GM19372 (cell line): ENCODE results near the gene MCF2L.
"Not testable (repeated sequence)": the region's sequence is repeated elsewhere in the genome, so short reads cannot be mapped to it uniquely, and the experiment has no call there.

Experiments used
- ATAC-seq: cut with Tn5 transposase; IDR thresholded peaks from one replicate; pipeline ENCODE4 v1.9.1; 2021; ENCODE audit warnings: mild to moderate bottlenecking, low read depth, moderate library complexity; ENCODE audit not compliant: unreplicated experiment

MCF2L gene

GRCh38 chr13:113077953-113078901 is 109.2 kb downstream of the MCF2L start:
- no peak for ATAC-seq

GRCh38 chr13:113078902-113079780 is 110.1 kb downstream of the MCF2L start:
- no peak for ATAC-seq

- not testable (repeated sequence) for ATAC-seq
These were observed 110.7 kb downstream of the MCF2L start for GRCh38 chr13:113079781-113080080.

GRCh38 chr13:113080361-113080831 is 111.4 kb downstream of the MCF2L start:
- ATAC-seq, result no peak

GRCh38 chr13:113080901-113081521 is 112.0 kb downstream of the MCF2L start:
- no peak for ATAC-seq

DNA sequence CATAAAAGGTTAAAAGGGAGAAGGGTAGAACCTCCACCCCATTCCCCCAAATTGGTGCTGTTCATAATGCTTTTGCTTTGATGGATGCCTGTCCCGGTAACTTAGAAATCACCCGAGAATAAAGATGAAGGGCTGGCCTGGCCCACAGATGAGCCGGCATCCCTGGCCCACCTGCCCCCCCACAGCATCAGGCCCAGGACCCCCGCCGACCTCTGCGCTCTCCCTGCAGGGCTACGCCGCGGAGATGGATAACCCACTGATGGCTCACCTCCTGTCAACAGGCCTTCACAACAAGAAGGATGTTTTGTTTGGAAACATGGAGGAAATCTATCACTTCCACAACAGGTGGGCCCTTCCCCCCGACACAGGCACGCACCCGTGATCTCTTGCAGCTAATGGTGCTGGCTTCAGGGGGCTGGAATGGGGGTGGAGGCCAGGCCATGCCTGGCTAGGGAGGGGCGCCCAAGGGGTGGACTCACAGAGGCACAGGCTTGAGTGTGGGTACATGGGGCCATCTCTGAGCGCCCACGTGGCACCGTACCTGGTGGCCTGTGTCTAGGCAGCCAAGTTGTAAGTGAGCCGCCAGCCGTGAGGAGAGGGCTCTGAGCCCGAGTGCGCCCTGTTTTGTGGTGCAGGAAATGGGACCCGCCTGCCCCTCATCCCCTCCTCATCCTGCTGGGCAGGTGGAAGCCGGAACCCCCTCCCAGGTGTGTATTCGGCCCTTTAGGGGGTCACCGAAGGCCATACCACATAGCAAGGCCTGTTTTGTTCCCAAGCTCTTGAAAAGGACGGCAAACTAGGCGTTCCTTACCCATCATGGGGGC is 113.4 kb downstream of the MCF2L start:
- no peak for ATAC-seq

GRCh38 chr13:113083022-113083373 is 114.0 kb downstream of the MCF2L start:
- no peak for ATAC-seq

DNA sequence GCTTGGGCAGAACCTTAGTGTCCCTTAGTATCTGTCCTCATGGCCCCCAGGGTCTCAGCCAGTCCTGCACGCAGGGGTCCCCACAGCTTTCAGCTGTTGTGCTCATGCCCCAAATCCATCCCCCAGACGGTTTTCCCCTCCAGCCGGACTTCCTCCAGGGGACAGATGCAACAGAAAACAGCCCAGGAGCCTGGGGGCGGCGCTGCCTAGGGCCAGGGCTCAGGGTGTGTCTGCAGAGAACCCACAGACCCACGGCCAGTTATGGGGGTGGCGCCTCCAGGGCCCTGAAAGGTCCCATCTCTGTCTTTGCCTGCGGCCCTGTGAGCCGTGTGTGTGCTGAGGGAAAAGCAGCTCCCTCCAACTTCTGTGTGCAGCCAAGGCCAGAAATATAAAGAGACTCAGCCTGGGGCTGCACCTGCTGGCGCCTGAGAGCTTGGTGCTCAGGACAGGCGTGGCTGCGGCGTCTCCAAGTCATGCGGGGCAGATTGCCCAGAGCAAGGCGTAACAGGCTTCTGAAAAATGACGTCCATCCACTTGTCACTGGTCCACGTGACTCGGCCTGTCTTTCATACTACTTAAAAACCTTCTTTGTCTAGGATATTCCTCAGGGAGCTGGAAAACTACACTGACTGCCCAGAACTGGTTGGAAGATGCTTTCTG is 114.5 kb downstream of the MCF2L start:
- no peak for ATAC-seq

GRCh38 chr13:113084094-113084942 is 115.3 kb downstream of the MCF2L start:
- ATAC-seq, result no peak

DNA sequence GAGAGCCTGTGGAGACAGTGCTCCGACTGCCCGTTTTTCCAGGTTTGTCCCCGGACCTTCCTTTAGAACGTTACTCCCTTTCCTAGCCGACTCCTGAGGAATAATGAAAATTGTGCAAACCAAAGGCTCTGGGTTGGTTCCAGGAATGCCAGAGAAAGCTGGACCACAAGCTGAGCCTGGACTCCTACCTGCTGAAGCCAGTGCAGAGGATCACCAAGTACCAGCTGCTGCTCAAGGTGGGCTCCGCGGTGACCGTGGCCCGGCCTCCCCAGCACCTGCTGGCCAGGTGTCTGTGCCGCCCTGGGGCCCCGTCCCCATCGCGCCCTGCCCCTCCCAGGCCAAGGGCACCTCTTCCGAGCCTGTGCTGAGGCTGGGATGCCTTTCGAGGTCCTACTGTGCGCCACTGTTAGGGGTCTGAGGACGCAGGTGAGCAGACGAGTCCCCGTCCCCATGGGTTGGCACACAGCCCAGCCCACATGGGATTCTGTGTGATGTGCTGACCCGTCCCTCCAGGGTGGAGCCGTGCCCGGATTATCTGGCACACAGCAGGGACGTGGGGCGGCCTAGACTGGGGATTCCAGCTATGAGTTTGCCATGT is 116.0 kb downstream of the MCF2L start:
- ATAC-seq, result no peak

- no peak for ATAC-seq
These were observed 117.2 kb downstream of the MCF2L start for GRCh38 chr13:113086031-113086750.

DNA sequence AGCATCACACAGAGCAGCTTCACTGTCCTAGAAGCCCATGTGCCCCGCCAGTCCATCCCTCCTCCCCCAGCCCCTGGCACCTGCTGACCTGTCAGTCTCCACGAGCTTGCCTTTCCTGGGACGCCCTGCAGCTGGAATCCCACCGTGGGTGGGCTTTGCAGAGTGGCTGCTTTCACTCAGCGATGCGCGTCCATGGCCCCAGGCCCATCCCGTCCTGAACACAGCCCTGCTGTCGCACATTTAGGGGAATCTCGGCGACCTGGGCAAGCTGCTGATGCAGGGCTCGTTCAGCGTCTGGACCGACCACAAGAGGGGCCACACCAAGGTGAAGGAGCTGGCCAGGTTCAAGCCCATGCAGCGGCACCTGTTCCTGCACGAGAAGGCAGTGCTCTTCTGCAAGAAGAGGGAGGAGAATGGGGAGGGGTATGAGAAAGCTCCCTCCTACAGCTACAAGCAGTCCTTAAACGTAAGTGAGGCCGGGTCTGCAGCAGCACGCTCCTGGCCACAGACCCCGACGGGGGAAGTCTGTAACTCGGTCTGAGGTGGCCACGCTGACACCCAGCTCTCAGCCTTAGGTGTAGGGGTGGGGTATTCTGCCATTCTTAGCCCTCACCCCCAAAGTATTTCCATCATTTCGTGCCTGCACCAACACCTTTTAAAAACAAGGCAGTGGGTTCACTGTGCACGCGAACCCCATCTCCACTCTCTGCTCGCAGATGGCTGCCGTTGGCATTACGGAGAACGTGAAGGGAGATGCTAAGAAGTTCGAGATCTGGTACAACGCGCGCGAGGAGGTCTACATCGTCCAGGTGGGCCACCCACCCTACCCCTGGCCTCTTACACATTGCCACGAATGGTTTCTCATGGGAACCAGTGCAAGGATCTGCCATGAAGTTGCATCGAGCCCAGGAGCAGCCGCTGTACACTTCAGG is 118.2 kb downstream of the MCF2L start:
- ATAC-seq, result no peak

DNA sequence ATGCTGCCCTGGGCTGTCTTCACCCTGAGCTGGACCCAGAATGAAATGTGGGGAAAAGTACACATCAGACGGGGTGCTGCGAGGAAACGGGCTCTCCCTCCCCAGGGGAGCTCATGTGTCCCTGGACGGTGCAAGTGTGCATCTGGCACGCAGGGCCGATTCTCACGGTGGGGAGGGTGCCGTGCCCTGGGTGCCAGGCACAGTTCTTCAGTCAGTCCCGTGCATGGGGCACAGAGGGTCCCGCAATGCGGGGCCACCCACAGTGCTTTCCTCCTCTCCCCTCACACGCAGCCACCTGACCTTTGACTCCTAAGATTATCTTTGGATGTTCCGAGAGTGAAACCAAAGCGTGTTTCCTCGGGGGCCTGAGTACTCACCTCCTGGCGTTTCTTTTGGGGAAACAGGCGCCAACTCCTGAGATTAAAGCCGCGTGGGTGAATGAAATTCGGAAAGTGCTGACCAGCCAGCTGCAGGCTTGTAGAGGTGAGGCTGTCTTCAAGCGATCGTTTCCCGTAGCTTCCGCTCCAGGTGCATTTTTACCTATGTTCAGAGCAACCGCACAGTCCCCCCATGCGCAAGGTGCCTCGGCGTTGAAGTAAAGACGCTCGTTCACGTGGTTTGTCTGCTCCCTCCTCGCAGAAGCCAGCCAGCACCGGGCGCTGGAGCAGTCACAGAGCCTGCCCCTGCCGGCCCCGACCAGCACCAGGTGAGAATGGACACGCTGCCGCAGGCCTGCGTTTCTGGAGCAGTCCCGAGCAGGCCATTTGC is 119.1 kb downstream of the MCF2L start:
- no peak for ATAC-seq

DNA sequence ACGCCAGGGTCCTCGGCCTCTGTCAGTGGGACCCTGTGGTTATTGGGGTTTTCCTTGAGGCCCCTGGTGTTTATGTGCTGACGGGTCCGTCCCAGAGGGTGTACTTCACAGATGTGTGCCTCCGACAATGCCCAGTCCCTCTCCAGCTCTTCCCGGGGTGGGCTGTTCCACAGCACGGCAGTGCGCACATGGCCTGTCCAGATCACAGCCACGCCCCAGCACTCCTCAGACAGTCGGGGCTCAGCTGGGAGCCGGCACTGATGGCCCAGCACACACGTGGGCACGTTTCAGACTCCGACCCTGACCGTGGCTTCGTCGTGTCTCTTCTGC is 119.6 kb downstream of the MCF2L start:
- no peak for ATAC-seq

DNA sequence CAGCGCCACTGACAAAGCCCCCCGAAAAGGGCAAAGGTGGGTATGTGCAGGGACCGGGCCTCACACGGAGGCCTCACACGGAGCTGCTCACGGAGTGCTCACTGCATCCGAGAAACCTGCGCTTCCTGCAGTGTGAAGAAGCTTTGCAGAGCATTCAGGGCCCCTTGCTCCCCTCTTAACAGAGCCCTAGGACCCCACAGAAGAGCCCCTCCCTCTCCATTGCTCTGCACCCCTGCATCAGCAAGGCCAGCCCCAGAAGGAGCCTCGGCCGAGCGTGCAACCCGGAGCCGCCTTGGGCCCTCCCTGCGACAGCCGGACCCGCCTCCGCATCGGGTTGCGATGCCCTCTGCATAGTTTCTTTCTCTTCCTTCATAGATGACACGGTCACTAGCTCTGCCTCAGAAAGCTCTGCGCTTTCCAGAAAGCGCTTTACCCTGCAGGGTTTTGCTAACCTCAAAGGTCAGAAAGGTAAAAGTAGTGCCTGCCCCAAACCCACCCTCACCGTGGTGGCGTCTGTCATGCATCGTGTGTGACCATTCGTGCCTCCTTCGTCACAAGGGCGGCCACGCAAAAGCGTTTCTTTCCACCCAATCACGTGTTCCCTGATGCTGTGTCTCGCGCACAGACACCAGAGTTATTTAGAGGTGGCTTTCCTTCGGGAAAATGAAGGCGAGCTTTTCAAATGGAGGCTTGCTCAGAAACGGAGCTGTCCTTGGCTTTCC is 120.8 kb downstream of the MCF2L start:
- no peak for ATAC-seq

- no peak for ATAC-seq
These were observed 121.4 kb downstream of the MCF2L start for GRCh38 chr13:113090415-113090770.
